Measurements from ENCODE around the gene TMEM52.

- TF ChIP-seq POLR2A (IDR thresholded peaks at IDR 0.05) (no peak), CTCF (IDR thresholded peaks at IDR 0.05 in 8 of 11, conservative IDR thresholded peaks at IDR 0.05 in 3 of 11) (no peak)
Measured at GRCh38 chr1:1957533-1957961, 38.5 kb upstream of the TMEM52 start.

Measured in spleen (tissue), 7 donors.